GM18511 (cell line): ENCODE data around the gene TMEM131.
"Not testable (repeated sequence)": the region's sequence is repeated elsewhere in the genome, so short reads cannot be mapped to it uniquely, and the experiment has no call there.

Experiments
- ATAC-seq: cut with Tn5 transposase; IDR thresholded peaks from one replicate; pipeline ENCODE4 v1.9.1; 2021; ENCODE audit warnings: mild to moderate bottlenecking, moderate library complexity; ENCODE audit not compliant: unreplicated experiment

Gene TMEM131

GRCh38 chr2:97869722-97870346 lies 125.9 kb downstream of the TMEM131 start:
- no peak for ATAC-seq

DNA sequence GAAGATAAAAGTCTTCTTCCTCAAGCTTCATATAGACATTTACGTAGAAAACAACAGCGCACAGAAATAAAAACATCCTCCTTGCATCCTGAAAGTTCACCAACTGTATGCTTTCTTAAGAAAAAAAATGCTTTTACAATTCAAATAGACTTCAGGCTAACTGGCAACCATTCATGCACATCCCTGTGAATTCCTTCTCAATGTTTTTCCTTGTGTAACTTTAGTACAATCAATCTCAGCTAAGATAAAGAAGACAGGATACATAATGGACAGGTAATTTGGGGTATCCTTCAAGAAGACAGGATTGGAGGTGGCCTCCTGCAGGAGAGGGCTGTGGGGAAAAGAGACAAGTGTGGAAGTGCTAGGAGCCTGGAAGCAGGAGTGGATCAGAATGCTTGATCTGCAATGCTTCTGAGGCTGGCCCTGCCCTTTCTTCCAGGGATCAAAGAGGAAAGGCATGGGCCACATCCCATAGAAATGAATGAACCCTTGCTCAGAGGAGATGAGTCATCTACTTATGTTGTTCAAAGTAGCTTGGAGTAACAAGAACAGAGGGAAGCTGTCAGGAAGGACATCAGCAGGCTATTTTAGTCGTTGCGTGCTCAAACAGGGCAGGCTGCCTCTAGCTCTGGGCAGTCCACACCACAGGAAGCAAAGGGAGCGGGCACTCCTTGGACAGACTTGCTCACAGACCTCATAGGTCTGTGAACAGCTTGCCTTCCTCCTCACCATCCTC lies 126.6 kb downstream of the TMEM131 start:
- ATAC-seq: no peak

GRCh38 chr2:97863829-97864228 lies 131.9 kb downstream of the TMEM131 start:
- no peak for ATAC-seq

DNA sequence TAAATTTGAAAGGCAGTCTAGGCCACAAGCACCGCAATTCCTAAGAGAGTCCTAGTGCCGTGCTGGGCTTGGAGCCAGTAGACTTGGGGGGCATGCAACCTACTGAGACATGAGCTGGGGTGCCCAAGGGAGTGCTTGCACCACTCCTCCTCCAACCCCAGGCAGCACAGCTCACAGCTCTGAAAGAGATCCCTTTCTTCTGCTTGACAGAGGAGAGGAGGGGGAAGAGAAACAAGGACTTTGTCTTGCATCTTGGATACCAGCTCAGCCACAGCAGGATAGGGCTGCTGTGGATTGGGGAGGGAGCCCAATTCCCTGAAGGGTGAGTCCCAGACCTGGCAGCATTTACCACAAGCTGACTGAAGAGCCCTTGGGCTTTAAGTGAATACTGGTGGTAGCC lies 134.6 kb downstream of the TMEM131 start:
- ATAC-seq: no peak

DNA sequence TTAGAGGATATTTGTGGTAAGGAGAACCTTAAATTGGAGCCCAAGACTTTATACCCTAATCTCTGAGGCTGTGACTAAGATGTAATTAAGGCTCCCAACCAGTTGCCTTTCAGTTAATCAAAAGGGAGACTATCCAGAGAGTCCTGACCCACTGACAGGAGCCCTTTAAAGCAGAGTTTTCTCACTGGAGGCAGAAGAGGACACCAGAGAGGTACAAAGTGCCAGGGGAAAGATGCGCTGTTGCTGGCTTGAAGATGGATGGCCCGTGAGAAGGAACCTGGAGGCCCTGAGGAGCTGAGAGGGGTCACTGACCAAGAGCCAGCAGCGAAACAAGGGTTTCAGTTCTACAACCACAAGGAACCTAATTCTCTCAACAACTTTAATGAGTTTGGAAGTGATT lies 137.3 kb downstream of the TMEM131 start:
- no peak for ATAC-seq

DNA sequence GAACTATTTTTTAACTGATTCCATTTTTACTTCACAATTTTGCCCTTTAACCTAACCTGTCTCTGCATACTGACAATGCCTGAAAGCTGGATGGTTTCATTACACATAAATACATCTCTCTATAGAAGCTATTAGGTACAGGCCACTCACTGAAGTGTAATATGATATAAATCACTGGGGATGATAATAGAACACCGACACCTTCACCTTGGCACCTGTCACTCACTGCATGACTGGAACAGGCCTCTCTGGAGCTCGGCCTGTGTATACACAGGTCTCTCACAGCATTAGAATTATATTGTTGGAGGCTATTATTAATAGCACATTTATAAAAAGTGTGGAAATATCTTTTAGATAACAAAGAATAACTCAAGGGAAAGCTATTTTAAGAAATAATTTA lies 138.2 kb downstream of the TMEM131 start:
- ATAC-seq: no peak

DNA sequence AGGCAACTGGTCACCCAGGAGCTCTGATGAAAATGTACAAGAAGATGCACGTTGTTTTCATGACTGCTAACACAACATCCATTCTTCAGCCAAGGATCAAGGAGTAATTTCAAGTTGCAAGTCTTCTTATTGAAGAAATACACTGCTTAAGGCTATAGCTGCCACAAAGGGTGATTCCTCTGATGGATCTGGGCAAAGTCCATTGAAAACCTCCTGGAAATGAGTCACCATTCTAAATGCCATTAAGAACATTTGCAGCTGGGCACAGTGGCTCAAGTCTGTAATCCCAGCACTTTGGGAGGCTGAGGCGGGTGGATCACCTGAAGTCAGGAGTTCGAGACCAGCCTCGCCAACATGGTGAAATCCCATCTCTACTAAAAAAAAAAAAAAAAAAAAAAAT lies 142.7 kb downstream of the TMEM131 start:
- not testable (repeated sequence) for ATAC-seq

DNA sequence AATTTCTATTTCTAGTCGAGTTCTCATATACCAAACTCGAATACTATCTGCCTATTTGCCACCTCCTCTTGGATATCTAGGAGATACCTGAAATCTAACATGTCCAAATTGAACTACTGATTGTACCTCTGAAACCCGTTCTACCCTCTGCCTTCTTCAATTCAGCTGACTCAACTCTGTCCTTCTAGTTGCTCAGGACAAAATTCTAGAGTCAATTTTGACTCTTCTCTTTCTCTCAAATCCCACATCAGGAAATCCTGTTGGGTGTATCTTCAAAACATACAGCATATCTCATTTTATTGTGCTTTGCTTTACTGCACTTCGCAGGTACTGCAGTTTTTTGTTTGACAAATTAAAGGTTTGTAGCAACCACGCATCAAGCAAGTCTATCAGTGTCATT lies 144.6 kb downstream of the TMEM131 start:
- ATAC-seq: no peak

- no peak for ATAC-seq
Observed at GRCh38 chr2:97849881-97850528, 145.7 kb downstream of the TMEM131 start.

DNA sequence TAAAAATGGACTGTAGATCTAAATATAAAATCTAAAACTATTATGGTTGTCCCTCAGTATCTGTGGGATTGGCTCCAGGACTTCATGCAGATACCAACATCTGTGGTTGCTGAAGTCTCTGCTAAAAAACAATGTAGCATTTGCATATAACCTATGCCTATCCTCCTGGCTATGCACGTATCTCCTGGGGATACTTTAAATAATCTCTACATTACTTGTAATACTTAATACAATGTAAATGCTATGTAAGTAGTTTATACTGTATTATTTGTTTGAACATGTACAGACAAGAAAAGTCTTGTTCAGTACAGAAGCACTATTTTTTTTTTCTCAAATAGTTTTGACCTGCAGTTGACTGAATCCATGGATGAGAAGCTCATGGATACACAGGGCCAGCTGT lies 147.4 kb downstream of the TMEM131 start:
- no peak for ATAC-seq

DNA sequence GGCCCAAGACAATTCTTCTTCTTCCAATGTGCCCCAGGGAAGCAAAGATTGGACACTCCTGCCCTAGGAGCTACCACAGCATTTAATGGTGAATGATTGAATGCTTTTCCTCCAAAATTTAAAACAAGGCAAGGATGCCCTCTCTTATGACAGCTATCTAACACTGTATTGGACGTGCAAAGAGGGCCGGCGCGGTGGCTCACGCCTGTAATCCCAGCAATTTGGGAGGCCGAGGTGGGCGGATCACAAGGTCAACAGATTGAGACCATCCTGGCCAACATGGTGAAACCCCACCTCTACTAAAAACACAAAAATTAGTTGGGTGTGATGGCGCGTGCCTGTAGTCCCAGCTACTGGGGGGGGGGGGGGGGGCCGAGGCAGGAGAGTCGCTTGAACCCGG lies 149.0 kb downstream of the TMEM131 start:
- ATAC-seq: not testable (repeated sequence)

DNA sequence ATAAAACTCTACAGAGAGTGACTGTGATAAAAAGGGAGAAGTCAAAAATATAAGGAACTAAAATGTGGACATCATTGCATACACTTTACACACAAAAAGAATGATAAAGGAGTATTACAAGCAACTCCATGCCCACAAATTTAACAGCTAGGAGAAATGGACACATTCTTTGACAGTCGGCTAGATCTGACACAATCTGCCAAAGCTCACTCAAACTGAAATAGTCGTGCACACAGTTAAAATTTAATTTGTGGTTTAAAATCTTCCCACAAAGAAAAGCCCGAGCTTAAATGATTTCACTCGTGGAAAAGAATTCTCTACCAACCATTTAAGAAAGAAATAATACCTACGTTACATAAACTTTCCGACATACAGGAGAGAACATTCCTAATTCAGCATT lies 149.9 kb downstream of the TMEM131 start:
- ATAC-seq: no peak

DNA sequence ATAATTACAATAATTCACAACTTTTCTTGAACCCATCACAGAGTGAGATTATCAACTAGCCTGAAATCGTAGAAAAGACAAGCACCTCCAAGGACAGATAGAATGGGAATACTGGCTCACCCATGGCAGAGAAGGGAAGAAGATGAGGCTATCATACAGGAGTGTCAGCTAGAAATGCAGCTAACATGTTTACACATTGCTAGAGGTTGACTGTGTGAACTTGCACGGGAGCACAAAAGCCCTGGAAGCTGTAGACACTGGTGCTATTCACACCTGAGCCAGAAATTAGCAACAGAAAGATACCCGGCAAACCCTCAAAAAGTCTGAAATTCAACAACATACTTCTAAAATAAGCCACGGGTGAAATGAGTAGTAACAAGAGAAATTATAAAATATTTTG lies 150.6 kb downstream of the TMEM131 start:
- no peak for ATAC-seq

DNA sequence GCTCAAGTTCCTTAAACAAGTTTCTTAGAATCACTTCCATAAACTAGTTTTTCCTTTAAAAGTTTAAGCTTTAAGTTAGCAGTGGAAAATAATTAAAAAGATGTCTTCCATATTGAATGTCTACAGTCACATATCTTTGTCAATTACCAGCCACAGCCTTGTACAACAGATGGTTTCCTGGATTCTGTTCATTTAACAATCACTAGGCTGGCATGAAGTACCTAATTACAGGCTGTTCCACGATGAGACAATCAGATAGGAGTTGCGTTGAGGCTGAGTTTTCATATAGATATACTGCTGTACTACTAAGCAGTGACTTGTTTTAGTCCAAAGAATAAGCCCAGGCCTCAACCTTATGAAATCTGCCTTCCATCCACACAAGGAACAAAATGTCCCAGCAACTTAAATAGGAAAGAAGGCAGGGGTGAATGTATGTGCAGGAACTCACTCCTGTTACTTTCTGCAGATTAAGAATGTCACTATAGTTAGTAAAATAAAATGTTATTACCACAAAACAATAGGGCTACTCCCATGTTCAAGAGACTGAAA lies 151.4 kb downstream of the TMEM131 start:
- ATAC-seq: no peak

- ATAC-seq: no peak
Observed at GRCh38 chr2:97840198-97840597, 155.6 kb downstream of the TMEM131 start.

- no peak for ATAC-seq
Observed at GRCh38 chr2:97834610-97835009, 161.1 kb downstream of the TMEM131 start.

DNA sequence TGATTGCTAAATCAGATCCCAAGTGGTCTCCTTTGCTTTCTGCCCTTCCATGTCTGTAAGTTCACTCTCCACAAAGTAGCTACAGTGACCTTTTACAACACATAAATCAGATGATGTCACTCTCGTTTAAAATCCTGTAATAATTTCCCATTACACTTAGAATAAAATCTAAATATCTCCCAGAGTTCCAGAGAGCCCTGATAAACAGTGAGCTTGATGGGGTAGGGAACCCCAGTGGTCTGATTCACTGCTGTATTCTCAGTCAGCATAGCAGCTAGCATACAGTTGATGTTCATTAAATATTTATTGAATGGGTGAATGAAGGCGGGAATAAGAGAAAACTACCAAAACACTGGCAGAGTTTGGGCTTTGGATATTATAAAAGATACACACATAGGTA lies 164.6 kb downstream of the TMEM131 start:
- ATAC-seq: no peak

- not testable (repeated sequence) for ATAC-seq
Observed at GRCh38 chr2:97829255-97829654, 166.5 kb downstream of the TMEM131 start.

DNA sequence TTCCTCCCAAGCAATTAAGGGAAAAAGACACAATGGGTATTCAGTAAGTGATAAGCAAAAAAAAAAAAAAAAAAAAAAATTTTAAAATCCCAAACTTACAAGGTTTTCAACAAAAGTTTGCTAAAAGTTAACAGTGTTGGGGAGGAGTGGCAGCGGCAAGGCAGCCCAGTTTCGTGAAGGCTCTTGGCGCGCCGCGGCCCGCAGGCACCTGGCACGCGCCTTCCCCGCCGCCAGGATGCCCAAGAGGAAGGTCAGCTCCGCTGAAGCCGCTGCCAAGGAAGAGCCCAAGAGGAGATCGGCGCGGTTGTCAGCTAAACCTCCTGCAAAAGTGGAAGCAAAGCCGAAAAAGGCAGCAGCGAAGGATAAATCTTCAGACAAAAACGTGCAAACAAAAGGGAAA lies 168.7 kb downstream of the TMEM131 start:
- ATAC-seq: not testable (repeated sequence)

DNA sequence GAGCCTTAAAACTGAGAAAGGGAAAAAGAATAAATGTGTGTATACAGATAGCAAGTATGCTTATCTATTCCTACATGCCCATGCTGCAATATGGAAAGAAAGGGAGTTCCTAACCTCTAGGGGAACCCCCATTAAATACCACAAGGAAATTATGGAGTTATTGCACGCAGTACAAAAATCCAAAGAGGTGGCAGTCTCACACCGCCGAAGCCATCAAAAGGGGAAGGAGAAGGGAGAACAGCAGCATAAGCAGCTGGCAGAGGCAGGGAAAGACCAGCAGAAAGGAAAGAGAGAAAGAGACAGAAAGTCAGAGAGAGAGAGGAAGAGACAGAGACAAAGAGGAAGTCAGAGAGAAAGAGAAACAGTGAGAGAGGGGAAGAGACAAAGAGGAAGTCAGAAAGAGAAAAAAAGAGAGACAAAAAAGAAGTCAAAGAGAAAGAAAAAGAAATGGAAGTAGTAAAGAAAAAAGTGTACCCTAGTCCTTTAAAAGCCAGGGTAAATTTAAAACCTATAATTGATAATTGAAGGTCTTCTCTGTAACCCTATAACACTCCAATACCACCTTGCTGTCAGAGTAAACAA lies 169.4 kb downstream of the TMEM131 start:
- not testable (repeated sequence) for ATAC-seq

DNA sequence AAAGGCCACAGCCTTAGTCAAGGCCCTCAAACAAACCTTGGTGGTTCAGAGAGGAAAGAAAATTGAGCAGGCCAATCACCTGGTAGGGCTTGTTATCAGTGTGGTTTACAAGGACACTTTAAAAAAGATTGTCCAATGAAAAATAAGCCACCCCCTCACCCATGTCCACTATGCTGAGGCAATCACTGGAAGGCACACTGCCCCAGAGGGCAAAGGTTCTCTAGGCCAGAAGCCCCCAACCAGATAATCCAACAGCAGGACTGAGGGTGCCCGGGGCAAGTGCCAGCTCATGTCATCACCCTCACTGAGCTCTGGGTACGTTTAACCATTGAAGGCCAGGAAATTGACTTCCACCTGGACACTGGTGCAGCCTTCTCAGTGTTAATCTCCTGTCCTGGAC lies 171.7 kb downstream of the TMEM131 start:
- not testable (repeated sequence) for ATAC-seq
